ENCODE results near the gene PODXL.

PODXL gene

GRCh38 chr7:131556053-131556908 is at the start of gene PODXL:
Gene PODXL, minus strand, starts transcription at chr7:131556628. Its CDS starts 269 bp downstream, at chr7:131556359.
- Mint-ChIP-seq H3K27ac (ENCODE audit: low read depth) (no peak within 1 kb of the TSS), H3K27me3 (peaks cover 41% of the 10 kb centered on the region), H3K4me3 (peak within 1 kb of the TSS; percentile 82), H3K9me3 (no peaks in the 10 kb centered on the region), H3K36me3 (ENCODE audit: insufficient read depth) (no peaks in the 10 kb centered on the region), H3K4me1 (peaks cover 12% of the 10 kb centered on the region)
- DNase-seq (ENCODE audit: low spot score in 2 of 2): peak; percentile 28 to 30
- ATAC-seq (replicated peaks; ENCODE audit: extremely low read depth, poor library complexity, severe bottlenecking): peak; percentile 80

DNA sequence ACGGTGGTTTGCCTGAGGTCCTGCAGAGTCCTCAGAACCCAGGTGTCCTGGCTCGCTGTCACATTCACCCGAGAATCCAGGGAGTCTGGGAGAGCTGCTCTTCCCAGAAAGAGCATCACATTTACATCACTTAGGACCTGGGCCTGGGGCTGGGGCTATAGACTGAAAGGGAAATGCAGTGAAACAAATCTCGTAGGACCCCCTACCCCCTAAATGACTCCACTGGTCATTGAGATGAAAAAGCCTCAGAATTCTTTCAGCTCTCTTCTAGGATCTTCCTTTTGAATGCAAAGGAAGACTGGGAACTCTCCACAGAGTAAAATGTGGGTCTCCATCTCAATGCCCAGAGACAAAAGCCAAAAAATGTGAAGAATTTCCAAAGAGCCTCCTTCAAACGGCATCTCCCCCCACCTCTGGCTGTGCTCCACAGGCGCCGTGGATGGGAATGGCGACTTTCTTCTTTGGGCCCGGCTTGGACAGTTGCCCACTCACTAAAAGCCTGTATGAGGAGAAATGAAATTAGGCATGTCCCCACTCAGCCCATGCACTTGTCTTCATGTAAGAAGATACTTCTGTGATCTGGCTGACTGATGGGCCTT is 49.0 kb upstream of the PODXL start:
- Mint-ChIP-seq H3K27ac (ENCODE audit: low read depth) (no peak overlapping the region), H3K4me3 (no peak overlapping the region), H3K27me3 (peaks cover 61% of the 10 kb centered on the region), H3K9me3 (no peaks in the 10 kb centered on the region), H3K36me3 (ENCODE audit: insufficient read depth) (no peaks in the 10 kb centered on the region), H3K4me1 (peaks cover 7% of the 10 kb centered on the region)
- DNase-seq (ENCODE audit: low spot score in 2 of 2): no peak
- ATAC-seq (replicated peaks; ENCODE audit: extremely low read depth, poor library complexity, severe bottlenecking): no peak

GRCh38 chr7:131604841-131605279 is 48.4 kb upstream of the PODXL start:
- no peaks in the 10 kb centered on the region for H3K9me3 Mint-ChIP-seq
- H3K27me3 Mint-ChIP-seq: peaks cover 61% of the 10 kb centered on the region

DNA sequence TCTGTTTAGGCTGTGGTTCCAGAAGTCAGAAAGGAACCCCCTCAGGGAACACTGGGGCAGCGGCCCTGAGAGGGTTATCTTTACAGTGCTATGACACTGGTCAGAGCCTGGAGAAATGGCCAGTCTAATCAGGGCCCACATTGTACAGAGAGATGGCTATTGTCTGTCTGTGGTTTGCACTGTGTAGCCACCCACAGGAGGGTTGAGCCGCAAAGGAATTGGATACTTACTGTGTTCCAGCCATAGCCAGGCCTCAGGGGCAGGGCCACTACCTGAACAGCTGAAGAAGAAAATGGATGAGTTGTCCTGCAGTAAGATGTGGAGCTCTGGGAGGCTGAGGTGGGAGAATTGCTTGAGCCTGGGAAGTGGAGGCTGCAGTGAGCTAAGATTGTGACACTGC is 47.5 kb upstream of the PODXL start:
- Mint-ChIP-seq H3K4me1 (peaks cover 7% of the 10 kb centered on the region), H3K4me3 (no peak overlapping the region), H3K9me3 (no peaks in the 10 kb centered on the region), H3K36me3 (ENCODE audit: insufficient read depth) (peaks cover 1% of the 10 kb centered on the region), H3K27me3 (peaks cover 61% of the 10 kb centered on the region), H3K27ac (ENCODE audit: low read depth) (no peak overlapping the region)
- ATAC-seq (replicated peaks; ENCODE audit: extremely low read depth, poor library complexity, severe bottlenecking): no peak
- DNase-seq (ENCODE audit: low spot score in 2 of 2): no peak

More at GRCh38 chr7:131604841-131605279, 48.4 kb upstream of the PODXL start:
- Mint-ChIP-seq H3K27ac (ENCODE audit: low read depth) (no peak overlapping the region), H3K4me3 (no peak overlapping the region), H3K4me1 (peaks cover 7% of the 10 kb centered on the region), H3K36me3 (ENCODE audit: insufficient read depth) (peaks cover 1% of the 10 kb centered on the region)
- DNase-seq (ENCODE audit: low spot score in 2 of 2) (no peak), ATAC-seq (replicated peaks; ENCODE audit: extremely low read depth, poor library complexity, severe bottlenecking) (no peak)

- no peaks in the 10 kb centered on the region for H3K9me3 Mint-ChIP-seq
- DNase-seq (ENCODE audit: low spot score in 2 of 2) (no peak), ATAC-seq (replicated peaks; ENCODE audit: extremely low read depth, poor library complexity, severe bottlenecking) (no peak)
- H3K27ac Mint-ChIP-seq (ENCODE audit: low read depth): no peak overlapping the region
- H3K4me3 Mint-ChIP-seq: no peak overlapping the region
- peaks cover 1% of the 10 kb centered on the region for H3K36me3 Mint-ChIP-seq (ENCODE audit: insufficient read depth)
- peaks cover 7% of the 10 kb centered on the region for H3K4me1 Mint-ChIP-seq
- peaks cover 56% of the 10 kb centered on the region for H3K27me3 Mint-ChIP-seq
These were observed 46.6 kb upstream of the PODXL start for GRCh38 chr7:131602994-131603372.

- peaks cover 50% of the 10 kb centered on the region for H3K27me3 Mint-ChIP-seq
- H3K9me3 Mint-ChIP-seq: no peaks in the 10 kb centered on the region
- no peak overlapping the region for H3K27ac Mint-ChIP-seq (ENCODE audit: low read depth)
- no peak for ATAC-seq (replicated peaks; ENCODE audit: extremely low read depth, poor library complexity, severe bottlenecking)
- peaks cover 1% of the 10 kb centered on the region for H3K36me3 Mint-ChIP-seq (ENCODE audit: insufficient read depth)
- peaks cover 7% of the 10 kb centered on the region for H3K4me1 Mint-ChIP-seq
- H3K4me3 Mint-ChIP-seq: no peak overlapping the region
- DNase-seq (ENCODE audit: low spot score in 2 of 2): no peak
These were observed 46.0 kb upstream of the PODXL start for GRCh38 chr7:131602304-131602993.

DNA sequence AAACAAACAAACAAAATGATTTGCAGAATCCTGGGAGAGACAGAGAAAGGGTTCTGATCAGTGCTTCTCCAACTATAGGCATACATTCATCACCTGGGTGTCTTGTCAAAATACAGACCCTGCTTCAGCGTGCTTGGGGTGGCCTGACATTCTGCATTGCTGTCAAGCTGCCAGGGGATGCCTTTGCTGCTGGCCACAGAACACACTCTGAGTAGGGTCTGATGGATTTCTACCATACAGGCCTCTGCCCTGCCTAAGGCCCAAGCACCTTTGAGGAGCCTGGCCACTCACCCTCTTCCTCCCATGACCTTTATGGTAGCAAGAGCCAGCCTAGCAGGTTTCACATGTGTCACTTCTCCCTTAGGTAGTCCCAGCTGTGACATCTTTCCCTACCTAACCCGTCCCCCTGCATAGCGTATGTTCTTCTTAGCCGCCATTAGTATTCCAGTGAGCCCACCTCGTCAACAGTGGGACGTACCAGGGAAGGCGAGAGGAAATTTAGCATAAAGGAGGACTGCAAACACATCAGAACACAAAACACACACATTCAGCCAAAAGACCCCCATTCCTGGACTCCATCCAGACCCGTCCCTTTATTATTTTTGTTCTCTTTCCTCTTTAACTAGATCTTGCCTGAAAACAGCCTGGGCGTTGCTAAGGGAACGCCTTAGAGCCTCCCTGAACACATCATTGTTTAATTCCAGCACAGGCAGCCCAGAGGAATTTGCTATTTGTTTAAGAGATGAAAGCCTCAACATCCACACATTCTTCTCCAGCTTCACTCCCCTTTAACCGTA is 43.9 kb upstream of the PODXL start:
- H3K9me3 Mint-ChIP-seq: no peaks in the 10 kb centered on the region
- no peak for DNase-seq (ENCODE audit: low spot score in 2 of 2)
- H3K36me3 Mint-ChIP-seq (ENCODE audit: insufficient read depth): peaks cover 1% of the 10 kb centered on the region
- H3K27me3 Mint-ChIP-seq: peaks cover 30% of the 10 kb centered on the region
- H3K4me3 Mint-ChIP-seq: no peak overlapping the region
- ATAC-seq (replicated peaks; ENCODE audit: extremely low read depth, poor library complexity, severe bottlenecking): no peak
- H3K4me1 Mint-ChIP-seq: no peaks in the 10 kb centered on the region
- H3K27ac Mint-ChIP-seq (ENCODE audit: low read depth): no peak overlapping the region

DNA sequence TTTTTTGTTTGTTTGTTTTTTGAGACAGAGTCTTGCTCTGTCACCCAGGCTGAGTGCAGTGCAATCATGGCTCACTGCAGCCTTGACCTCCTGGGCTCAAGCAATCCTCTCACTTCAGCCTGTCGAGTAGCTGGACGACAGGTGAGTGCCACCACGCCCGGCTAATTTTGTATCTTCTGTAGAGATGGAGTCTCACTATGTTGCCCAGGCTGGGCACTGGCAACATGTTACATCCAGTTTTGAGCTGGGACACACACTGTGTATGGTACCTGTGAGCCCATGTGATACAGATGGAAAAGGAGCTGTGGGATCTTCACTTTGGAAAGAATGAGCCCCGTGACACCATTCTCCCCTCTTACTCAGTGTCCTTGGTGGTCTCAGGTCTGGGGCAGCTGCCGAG is 40.4 kb upstream of the PODXL start:
- H3K4me3 Mint-ChIP-seq: no peak overlapping the region

DNA sequence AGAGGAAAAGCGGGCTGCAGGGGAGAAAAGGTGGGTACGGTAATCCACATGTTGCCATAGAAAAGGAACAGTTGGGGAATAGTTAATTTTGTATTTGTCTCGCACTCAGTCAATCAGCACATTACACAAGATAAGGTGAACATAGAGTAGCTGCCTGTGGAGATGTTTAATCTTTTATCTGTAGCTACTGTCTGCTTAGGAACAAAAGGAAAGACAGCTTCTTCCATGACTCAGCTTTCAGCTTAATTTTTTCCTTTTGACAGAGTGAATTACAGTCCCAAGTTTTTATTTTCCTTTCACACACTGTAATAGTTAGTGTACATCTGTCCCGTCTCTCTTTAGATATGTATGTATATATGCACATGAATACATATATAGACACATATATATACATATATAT is 39.3 kb upstream of the PODXL start:
- no peaks in the 10 kb centered on the region for H3K9me3 Mint-ChIP-seq
- no peak for ATAC-seq (replicated peaks; ENCODE audit: extremely low read depth, poor library complexity, severe bottlenecking)
- peaks cover 1% of the 10 kb centered on the region for H3K36me3 Mint-ChIP-seq (ENCODE audit: insufficient read depth)
- no peak overlapping the region for H3K4me3 Mint-ChIP-seq
- no peak for DNase-seq (ENCODE audit: low spot score in 2 of 2)
- H3K27me3 Mint-ChIP-seq: peaks cover 20% of the 10 kb centered on the region
- no peak overlapping the region for H3K27ac Mint-ChIP-seq (ENCODE audit: low read depth)
- H3K4me1 Mint-ChIP-seq: no peaks in the 10 kb centered on the region

More for the DNA sequence above, 40.4 kb upstream of the PODXL start:
- Mint-ChIP-seq H3K36me3 (ENCODE audit: insufficient read depth) (peaks cover 1% of the 10 kb centered on the region), H3K9me3 (no peaks in the 10 kb centered on the region), H3K4me1 (no peaks in the 10 kb centered on the region), H3K27ac (ENCODE audit: low read depth) (no peak overlapping the region), H3K27me3 (peaks cover 26% of the 10 kb centered on the region)
- ATAC-seq (replicated peaks; ENCODE audit: extremely low read depth, poor library complexity, severe bottlenecking): no peak
- DNase-seq (ENCODE audit: low spot score in 2 of 2): no peak

DNA sequence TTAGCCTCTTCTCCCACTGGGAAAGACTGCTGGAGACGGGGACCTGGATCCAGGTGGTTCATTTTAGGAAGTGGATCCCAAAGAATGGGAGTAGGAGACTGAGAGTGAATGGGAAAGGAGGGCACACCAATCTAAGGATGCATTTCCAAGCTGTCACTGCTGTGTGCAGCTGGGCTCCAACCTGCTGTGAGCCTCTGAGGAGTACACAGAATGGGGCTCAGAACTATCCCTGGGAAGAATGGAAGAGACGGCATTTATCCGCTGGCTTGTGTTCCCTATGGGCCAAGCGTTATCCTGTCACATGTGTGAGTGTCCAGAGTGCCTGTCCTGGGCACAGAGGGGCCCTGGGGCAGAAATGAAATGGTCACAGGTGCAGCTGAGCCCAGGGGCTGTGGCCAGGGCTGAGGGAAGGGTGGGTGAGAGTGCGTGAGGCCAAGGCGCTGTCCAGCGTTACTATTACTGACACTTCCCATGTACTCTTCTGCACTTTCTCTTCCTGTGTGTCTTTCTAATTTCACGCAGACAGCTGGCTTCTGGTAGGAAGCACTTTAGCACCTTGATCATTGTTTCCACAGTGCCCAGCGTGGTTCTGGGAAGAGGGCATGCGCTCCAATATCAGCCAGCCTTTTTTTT is 35.4 kb upstream of the PODXL start:
- no peak overlapping the region for H3K4me3 Mint-ChIP-seq
- no peak for DNase-seq (ENCODE audit: low spot score in 2 of 2)
- H3K9me3 Mint-ChIP-seq: no peaks in the 10 kb centered on the region
- no peak for ATAC-seq (replicated peaks; ENCODE audit: extremely low read depth, poor library complexity, severe bottlenecking)
- no peaks in the 10 kb centered on the region for H3K36me3 Mint-ChIP-seq (ENCODE audit: insufficient read depth)
- no peak overlapping the region for H3K27ac Mint-ChIP-seq (ENCODE audit: low read depth)
- H3K4me1 Mint-ChIP-seq: no peaks in the 10 kb centered on the region
- H3K27me3 Mint-ChIP-seq: peaks cover 20% of the 10 kb centered on the region

DNA sequence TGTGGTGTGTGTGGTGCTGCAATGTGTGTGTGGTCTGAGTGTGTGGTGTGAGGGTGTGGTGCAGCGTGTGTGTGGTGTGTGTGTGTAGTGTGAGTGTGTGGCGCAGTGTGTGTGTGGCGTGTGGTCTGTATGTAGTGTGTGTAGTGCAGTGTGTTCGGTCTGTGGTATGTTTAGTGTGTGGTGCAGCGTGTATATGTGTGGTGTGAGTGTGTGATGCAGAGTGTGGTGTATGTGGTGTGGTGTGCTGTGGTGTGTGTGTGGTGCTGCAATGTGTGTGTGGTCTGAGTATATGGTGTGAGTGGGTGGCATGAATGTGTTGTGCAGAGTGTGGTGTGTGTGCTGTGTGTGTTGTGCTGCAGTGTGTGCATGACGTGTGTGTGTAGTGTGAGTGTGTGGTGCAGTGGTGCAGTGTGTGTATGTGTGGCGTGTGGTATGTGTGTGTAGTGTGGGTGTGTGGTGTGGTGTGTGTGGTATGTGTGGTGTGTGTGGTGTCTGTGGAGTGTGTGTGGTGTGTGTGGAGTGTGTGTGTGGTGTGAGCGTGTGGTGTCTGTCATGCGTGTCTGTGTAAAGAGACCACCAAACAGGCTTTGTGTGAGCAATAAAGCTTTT is 31.0 kb upstream of the PODXL start:
- Mint-ChIP-seq H3K36me3 (ENCODE audit: insufficient read depth) (no peaks in the 10 kb centered on the region), H3K27me3 (peaks cover 4% of the 10 kb centered on the region), H3K4me1 (no peaks in the 10 kb centered on the region), H3K9me3 (no peaks in the 10 kb centered on the region), H3K27ac (ENCODE audit: low read depth) (no peak overlapping the region), H3K4me3 (no peak overlapping the region)
- ATAC-seq (replicated peaks; ENCODE audit: extremely low read depth, poor library complexity, severe bottlenecking) (no peak), DNase-seq (ENCODE audit: low spot score in 2 of 2) (no peak)
